PC-9 (cell line): ENCODE data around the gene PIGC. TPM values are rescaled to one million over a fixed set of nuclear protein-coding genes. Genes with fewer than 3 reads are reported as not detected.

ENCODE experiments used
- BruUV-seq: library from RNA; stranded (reverse); fragments of 400-500 nt; replicated peaks from 2 replicates; lab custom pipeline; 2021; lab: Mats Ljungman, UMichigan
- CTCF ChIA-PET: fragments of 300-600 bp; sonication (Branson Sonifier 250); formaldehyde crosslinking; loops from one replicate; lab custom pipeline; 2022; ENCODE audit warnings: antibody characterized with exemption; lab: Charles Lee
- POLR2A ChIA-PET: fragments of 300-600 bp; sonication (Branson Sonifier 250); formaldehyde crosslinking; loops from one replicate; lab custom pipeline; 2022; ENCODE audit warnings: antibody characterized with exemption; ENCODE audit not compliant: unreplicated experiment; lab: Charles Lee
- DNase-seq, 2 experiments: peaks; one replicate each; pipeline versions ENCODE4 v3.0.0 to v3.0.0-alpha.2; 2015 to 2022; ENCODE audit warnings: mixed read lengths in 1 of 2
- H2AFZ ChIP-seq: fragments of 200-600 bp; sonication (generic); 2 replicates; pipeline ENCODE4 v1.8.1; 2017; ENCODE audit warnings: antibody characterized with exemption
- H3F3A ChIP-seq: fragments of 200-600 bp; sonication (generic); 2 replicates; pipeline ENCODE4 v1.8.1; 2017; ENCODE audit warnings: antibody characterized with exemption, mild to moderate bottlenecking, low read depth; ENCODE audit not compliant: insufficient read depth
- H3K27ac ChIP-seq: fragments of 200-600 bp; sonication (generic); 2 replicates; pipeline ENCODE4 v1.6.1; 2016; ENCODE audit warnings: mixed run types
- H3K27me3 ChIP-seq: fragments of 200-600 bp; sonication (generic); 2 replicates; pipeline ENCODE4 v1.6.1; 2016; ENCODE audit warnings: low read depth, mixed run types; ENCODE audit not compliant: insufficient read depth
- H3K36me3 ChIP-seq: fragments of 200-600 bp; sonication (generic); 2 replicates; pipeline ENCODE4 v1.6.1; 2016; ENCODE audit warnings: low read depth, mixed run types
- H3K4me1 ChIP-seq: fragments of 200-600 bp; sonication (generic); replicated peaks from 2 replicates; pipeline ENCODE4 v1.6.1; 2016; ENCODE audit warnings: mixed run types; ENCODE audit not compliant: insufficient read depth
- H3K4me2 ChIP-seq: fragments of 200-600 bp; sonication (generic); 2 replicates; pipeline ENCODE4 v1.6.1; 2017; ENCODE audit warnings: mixed run types
- H3K4me3 ChIP-seq: fragments of 200-600 bp; sonication (generic); 2 replicates; pipeline ENCODE4 v1.6.1; 2016; ENCODE audit warnings: mixed run types
- H3K79me2 ChIP-seq: fragments of 200-600 bp; sonication (generic); 2 replicates; pipeline ENCODE4 v1.6.1; 2017; ENCODE audit warnings: low read depth, mixed run types
- H3K9me2 ChIP-seq: fragments of 200-600 bp; sonication (generic); 2 replicates; pipeline ENCODE4 v1.8.1; 2017; ENCODE audit warnings: mild to moderate bottlenecking; ENCODE audit not compliant: insufficient read depth
- H3K9me3 ChIP-seq: fragments of 200-600 bp; sonication (generic); 2 replicates; pipeline ENCODE4 v1.8.1; 2016; ENCODE audit warnings: low read depth; ENCODE audit not compliant: insufficient read depth
- H4K20me1 ChIP-seq: fragments of 200-600 bp; sonication (generic); 2 replicates; pipeline ENCODE4 v1.8.1; 2017; ENCODE audit not compliant: insufficient read depth
- EZH2 ChIP-seq: fragments of 200-600 bp; sonication (generic); IDR thresholded peaks from 2 replicates; pipeline ENCODE4 v1.8.0; 2017; ENCODE audit warnings: antibody characterized with exemption, low read depth
- intact Hi-C: fragments of 100-400 bp; cut with micrococcal nuclease; formaldehyde crosslinking; loops from one replicate; pipeline ENCODE4 v1.10.0; 2022; ENCODE audit not compliant: unreplicated experiment
- total RNA-seq: library from RNA; stranded (reverse); gene quantifications from 2 replicates; pipeline ENCODE4 v1.2.3, GENCODE V29; 2021
- TF ChIP-seq, protein P1 (sequence below): fragments of 200-600 bp; sonication (generic); conservative IDR thresholded peaks from 2 replicates; pipeline ENCODE4 v1.6.1; 2017; ENCODE audit warnings: mixed run types, antibody characterized with exemption, mild to moderate bottlenecking, moderate library complexity

The PIGC gene
- total RNA-seq, 1 experiment from 2014 or later = 26.5 TPM

GRCh38 chr1:172467446-172467845 is 23.6 kb upstream of the PIGC start:
- Histone ChIP-seq H3F3A (no peaks in the 10 kb centered on the region), H3K27me3 (no peaks in the 10 kb centered on the region), H3K9me2 (no peaks in the 10 kb centered on the region), H2AFZ (no peak overlapping the region), H3K4me1 (peaks cover 15% of the 10 kb centered on the region), H3K79me2 (no peaks in the 10 kb centered on the region), H3K27ac (no peak overlapping the region), H4K20me1 (no peaks in the 10 kb centered on the region), H3K36me3 (no peaks in the 10 kb centered on the region), H3K4me2 (no peak overlapping the region), H3K9me3 (no peaks in the 10 kb centered on the region), H3K4me3 (no peak overlapping the region)
- no TSS peak for BruUV-seq
- POLR2A ChIA-PET = interaction anchor here (0.7 kb wide), 1 partner anchor 65 kb away, joined by 6 read pairs; no protein-coding TSS in a partner anchor
- CTCF ChIA-PET = no interaction called here
- no peak for TF ChIP-seq EZH2
- intact Hi-C loops = no loop called here
- DNase-seq = no peak

DNA sequence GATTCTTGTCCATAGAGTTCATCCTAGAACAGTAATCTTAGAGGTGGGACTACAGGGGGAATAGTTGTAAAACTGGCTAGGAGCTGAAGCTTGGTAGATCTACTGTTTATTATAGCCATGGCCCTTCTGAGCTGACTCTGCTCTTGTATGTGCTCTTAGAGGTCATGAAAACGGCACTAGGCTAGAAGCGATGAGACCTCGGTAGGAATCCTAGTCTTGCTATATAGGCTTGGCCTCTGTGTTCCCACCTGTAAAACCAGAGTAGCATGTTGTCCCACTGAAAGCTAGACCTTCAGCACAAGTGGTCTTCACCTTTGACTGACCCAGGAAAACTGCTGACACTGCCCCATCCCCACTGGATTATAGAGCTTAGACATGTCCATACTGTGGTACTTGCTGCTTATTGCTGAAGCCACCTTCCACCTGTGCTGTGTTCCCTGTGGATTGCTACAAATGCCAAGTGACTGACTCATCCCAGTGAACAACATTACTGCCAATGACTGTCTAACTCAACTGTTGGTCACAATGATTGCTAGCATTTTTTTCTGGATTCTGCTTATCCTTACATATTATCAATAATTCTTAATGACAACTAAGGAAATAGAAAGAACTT is 23.0 kb upstream of the PIGC start:
- ChIA-PET CTCF (no interaction called here), POLR2A (interaction anchor here (0.6 to 0.7 kb wide), 2 partner anchors 65 to 108 kb away, joined by 3 to 6 read pairs; no protein-coding TSS in a partner anchor)
- H3K79me2 ChIP-seq = no peaks in the 10 kb centered on the region
- no peaks in the 10 kb centered on the region for H3K9me3 ChIP-seq
- H4K20me1 ChIP-seq = no peaks in the 10 kb centered on the region
- H3K27ac ChIP-seq = no peak overlapping the region
- H3K36me3 ChIP-seq = no peaks in the 10 kb centered on the region
- H3F3A ChIP-seq = no peaks in the 10 kb centered on the region
- TF ChIP-seq, protein P1, sequence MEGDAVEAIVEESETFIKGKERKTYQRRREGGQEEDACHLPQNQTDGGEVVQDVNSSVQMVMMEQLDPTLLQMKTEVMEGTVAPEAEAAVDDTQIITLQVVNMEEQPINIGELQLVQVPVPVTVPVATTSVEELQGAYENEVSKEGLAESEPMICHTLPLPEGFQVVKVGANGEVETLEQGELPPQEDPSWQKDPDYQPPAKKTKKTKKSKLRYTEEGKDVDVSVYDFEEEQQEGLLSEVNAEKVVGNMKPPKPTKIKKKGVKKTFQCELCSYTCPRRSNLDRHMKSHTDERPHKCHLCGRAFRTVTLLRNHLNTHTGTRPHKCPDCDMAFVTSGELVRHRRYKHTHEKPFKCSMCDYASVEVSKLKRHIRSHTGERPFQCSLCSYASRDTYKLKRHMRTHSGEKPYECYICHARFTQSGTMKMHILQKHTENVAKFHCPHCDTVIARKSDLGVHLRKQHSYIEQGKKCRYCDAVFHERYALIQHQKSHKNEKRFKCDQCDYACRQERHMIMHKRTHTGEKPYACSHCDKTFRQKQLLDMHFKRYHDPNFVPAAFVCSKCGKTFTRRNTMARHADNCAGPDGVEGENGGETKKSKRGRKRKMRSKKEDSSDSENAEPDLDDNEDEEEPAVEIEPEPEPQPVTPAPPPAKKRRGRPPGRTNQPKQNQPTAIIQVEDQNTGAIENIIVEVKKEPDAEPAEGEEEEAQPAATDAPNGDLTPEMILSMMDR = no peak
- no peak for TF ChIP-seq EZH2
- no peak overlapping the region for H3K4me2 ChIP-seq
- H3K4me1 ChIP-seq = peaks cover 15% of the 10 kb centered on the region
- H2AFZ ChIP-seq = no peak overlapping the region
- no peaks in the 10 kb centered on the region for H3K27me3 ChIP-seq
- intact Hi-C loops = no loop called here
- no TSS peak for BruUV-seq
- H3K4me3 ChIP-seq = no peak overlapping the region
- DNase-seq = peak; percentile 29 to 58
- no peaks in the 10 kb centered on the region for H3K9me2 ChIP-seq

DNA sequence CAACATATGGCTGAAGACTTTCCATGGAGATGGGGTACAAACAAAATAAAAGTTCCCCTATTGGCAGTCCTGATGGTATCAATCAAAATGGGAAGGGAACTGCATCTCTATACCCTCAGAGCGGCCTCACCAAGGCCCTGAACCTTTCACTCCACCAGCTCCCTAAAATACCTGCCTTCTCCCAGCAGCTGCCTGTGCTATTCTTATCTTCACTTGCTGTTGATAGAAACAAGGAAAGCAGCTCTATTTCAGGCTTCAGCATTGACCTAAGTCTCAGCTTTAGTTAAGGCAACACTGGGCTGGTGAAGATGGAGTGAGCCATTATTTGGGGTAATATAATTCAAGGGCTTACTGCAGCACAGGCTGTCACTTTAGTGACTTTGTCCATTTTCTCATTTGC is 21.7 kb upstream of the PIGC start:
- no TSS peak for BruUV-seq
- H3K4me2 ChIP-seq = no peak overlapping the region
- H3K36me3 ChIP-seq = no peaks in the 10 kb centered on the region
- H3F3A ChIP-seq = peaks cover 11% of the 10 kb centered on the region
- no peaks in the 10 kb centered on the region for H3K9me2 ChIP-seq
- no peaks in the 10 kb centered on the region for H3K9me3 ChIP-seq
- no peak for TF ChIP-seq EZH2
- TF ChIP-seq, protein P1 = no peak
- no peak for DNase-seq
- no peaks in the 10 kb centered on the region for H3K27me3 ChIP-seq
- intact Hi-C loops = no loop called here
- ChIA-PET CTCF (no interaction called here), POLR2A (no interaction called here)
- no peak overlapping the region for H3K4me3 ChIP-seq
- no peak overlapping the region for H2AFZ ChIP-seq
- no peaks in the 10 kb centered on the region for H4K20me1 ChIP-seq
- H3K79me2 ChIP-seq = no peaks in the 10 kb centered on the region
- H3K27ac ChIP-seq = no peak overlapping the region
- H3K4me1 ChIP-seq = peaks cover 25% of the 10 kb centered on the region
